Astrocyte (in vitro differentiated cells and primary cell): ENCODE measurements around the gene MEIOC.

Experiments used
- CTCF ChIP-seq: IDR thresholded peaks from 2 replicates; pipeline ENCODE4 v1.5.1; 2011; ENCODE audit warnings: low read depth, mild to moderate bottlenecking, inconsistent platforms, low read length, moderate library complexity; ENCODE audit not compliant: insufficient read depth
- EZH2 ChIP-seq: IDR thresholded peaks from 2 replicates; pipeline ENCODE4 v1.6.1; 2012; ENCODE audit warnings: mild to moderate bottlenecking, low read length, inconsistent platforms; ENCODE audit not compliant: insufficient read depth

DNA sequence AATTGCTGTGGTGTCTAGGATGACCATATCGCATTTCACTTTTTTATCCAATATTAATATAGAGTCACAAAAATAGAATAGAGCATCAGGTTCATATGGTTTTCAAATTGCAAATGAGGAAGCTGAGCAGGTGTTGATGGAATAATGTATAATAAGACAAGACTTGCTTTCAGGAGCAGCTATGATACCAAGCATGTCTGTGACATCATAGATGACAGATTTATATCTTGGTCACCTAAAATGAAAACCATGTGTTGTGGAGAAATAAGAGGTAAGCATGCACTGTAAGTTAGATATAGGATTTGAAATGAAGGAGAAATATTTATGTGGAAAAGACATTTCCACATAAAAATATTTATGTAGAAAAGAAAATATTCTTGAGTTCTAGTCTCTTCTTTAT lies 8.6 kb downstream of the MEIOC start:
- TF ChIP-seq CTCF, result no peak
- no peak for TF ChIP-seq EZH2
